Measurements from ENCODE around the gene SPATA31E1. TPM values are rescaled to one million over a fixed set of nuclear protein-coding genes. Genes with fewer than 3 reads are reported as not detected.

The SPATA31E1 gene
- polyA plus RNA-seq, 1 experiment = not detected

DNA sequence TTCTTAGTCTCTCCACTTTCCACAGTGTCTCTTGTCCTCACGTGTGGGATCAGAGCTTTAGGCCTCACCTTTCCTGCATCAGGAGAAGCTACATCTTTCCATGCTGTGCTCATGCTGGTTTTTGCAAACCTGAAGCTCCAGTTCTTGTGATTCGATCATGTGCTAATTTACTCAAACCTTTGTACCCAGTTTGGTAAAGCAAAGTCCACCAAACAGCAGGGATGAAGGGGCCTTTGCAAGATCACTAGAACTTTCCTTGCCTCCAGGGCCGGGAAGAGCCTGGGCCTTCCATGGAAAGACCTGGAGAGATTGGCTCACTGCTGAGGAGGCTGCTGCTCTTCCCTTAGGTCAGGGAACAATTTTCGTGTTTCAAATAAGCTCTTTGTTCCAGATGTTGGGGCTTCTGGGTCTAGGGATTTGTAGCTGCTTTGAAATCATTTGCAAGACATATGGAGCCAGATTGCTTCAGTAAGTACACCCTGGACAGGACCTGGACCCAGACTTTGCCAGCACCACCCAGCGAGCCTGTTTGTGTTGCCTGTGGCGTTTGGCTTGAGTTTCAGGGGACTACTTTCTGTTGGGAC lies 18.7 kb upstream of the SPATA31E1 start:
- Histone ChIP-seq H3K27me3 (ENCODE audit: control insufficient read depth, insufficient read depth, low read length) (no peaks in the 10 kb centered on the region), H3K4me3 (ENCODE audit: low read depth, low read length) (no peak overlapping the region), H3K36me3 (ENCODE audit: control insufficient read depth, insufficient read depth, low read length) (no peaks in the 10 kb centered on the region)
- TF ChIP-seq CTCF (IDR thresholded peaks at IDR 0.05; ENCODE audit: insufficient read depth, low read depth, low read length) = no peak
- ChIA-PET POLR2A (no interaction called here), CTCF (interaction anchor here (1.1 to 1.4 kb wide), 2 partner anchors 10 kb away, joined by 3 to 5 read pairs; no protein-coding TSS in a partner anchor)
- DNase-seq (ENCODE audit: low read depth) = no peak

DNA sequence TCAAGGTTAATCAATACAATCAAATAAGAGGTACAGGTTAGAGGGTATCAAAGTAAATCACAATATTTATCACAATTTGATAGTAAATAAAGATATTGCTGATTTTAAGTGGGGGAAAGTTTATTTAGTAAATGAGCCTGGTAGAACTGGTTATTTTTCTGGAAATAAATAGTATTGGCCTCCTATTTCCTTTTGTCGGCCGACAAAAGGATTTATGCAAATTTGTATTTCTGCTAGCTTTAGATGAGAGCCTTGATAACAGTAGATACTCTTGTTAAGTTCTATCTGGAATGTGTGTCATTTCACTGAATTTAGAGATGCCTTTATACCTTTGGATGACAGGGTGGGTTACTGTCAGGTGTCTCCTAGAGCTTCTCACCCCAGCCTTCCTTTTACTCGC lies 17.8 kb upstream of the SPATA31E1 start:
- ChIA-PET CTCF (no interaction called here), POLR2A (no interaction called here)
- DNase-seq (ENCODE audit: low read depth) = no peak
- Histone ChIP-seq H3K4me3 (ENCODE audit: low read depth, low read length) (no peak overlapping the region), H3K27me3 (ENCODE audit: control insufficient read depth, insufficient read depth, low read length) (no peaks in the 10 kb centered on the region), H3K36me3 (ENCODE audit: control insufficient read depth, insufficient read depth, low read length) (no peaks in the 10 kb centered on the region)
- no peak for TF ChIP-seq CTCF (IDR thresholded peaks at IDR 0.05; ENCODE audit: insufficient read depth, low read depth, low read length)

DNA sequence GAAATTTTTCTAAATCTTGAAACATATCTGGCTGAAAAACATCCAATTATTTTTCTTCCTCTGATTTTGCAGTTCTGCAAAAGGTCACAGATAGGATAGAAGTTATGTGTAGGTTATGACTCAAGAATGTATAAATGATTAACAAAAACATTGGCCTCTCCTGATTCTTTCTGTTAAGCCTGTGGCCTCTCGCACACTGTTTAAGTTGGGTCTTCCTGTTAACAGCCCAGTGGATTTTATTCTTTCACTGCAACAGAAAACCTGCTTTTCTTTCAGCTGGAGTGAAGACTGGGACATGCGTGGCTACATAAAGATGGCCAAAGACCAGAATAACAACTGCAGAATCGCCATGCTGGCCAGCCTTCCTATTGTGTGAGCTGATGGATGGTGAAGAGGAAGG lies 17.1 kb upstream of the SPATA31E1 start:
- TF ChIP-seq CTCF (IDR thresholded peaks at IDR 0.05; ENCODE audit: insufficient read depth, low read depth, low read length) = no peak
- DNase-seq (ENCODE audit: low read depth) = no peak
- Histone ChIP-seq H3K36me3 (ENCODE audit: control insufficient read depth, insufficient read depth, low read length) (no peaks in the 10 kb centered on the region), H3K4me3 (ENCODE audit: low read depth, low read length) (no peak overlapping the region), H3K27me3 (ENCODE audit: control insufficient read depth, insufficient read depth, low read length) (no peaks in the 10 kb centered on the region)
- POLR2A ChIA-PET = no interaction called here
- CTCF ChIA-PET = no interaction called here

- H3K4me3 ChIP-seq (ENCODE audit: low read depth, low read length) = no peak overlapping the region
- TF ChIP-seq CTCF (IDR thresholded peaks at IDR 0.05; ENCODE audit: insufficient read depth, low read depth, low read length) = no peak
- CTCF ChIA-PET = no interaction called here
- H3K27me3 ChIP-seq (ENCODE audit: control insufficient read depth, insufficient read depth, low read length) = no peaks in the 10 kb centered on the region
- no peak for DNase-seq (ENCODE audit: low read depth)
- H3K36me3 ChIP-seq (ENCODE audit: control insufficient read depth, insufficient read depth, low read length) = no peaks in the 10 kb centered on the region
- POLR2A ChIA-PET = no interaction called here
Measured at GRCh38 chr9:87867391-87867790, 15.3 kb upstream of the SPATA31E1 start.

- H3K4me3 ChIP-seq (ENCODE audit: low read depth, low read length) = no peak overlapping the region
- POLR2A ChIA-PET = no interaction called here
- no peak for DNase-seq (ENCODE audit: low read depth)
- no peak for TF ChIP-seq CTCF (IDR thresholded peaks at IDR 0.05; ENCODE audit: insufficient read depth, low read depth, low read length)
- no peaks in the 10 kb centered on the region for H3K27me3 ChIP-seq (ENCODE audit: control insufficient read depth, insufficient read depth, low read length)
- CTCF ChIA-PET = no interaction called here
- H3K36me3 ChIP-seq (ENCODE audit: control insufficient read depth, insufficient read depth, low read length) = no peaks in the 10 kb centered on the region
Measured at GRCh38 chr9:87868175-87868574, 14.5 kb upstream of the SPATA31E1 start.

Data from BJ (cell line).